ENCODE data around the gene WNT5A.

- no peak for TF ChIP-seq CTCF (conservative IDR thresholded peaks at IDR 0.05)
- no peak for TF ChIP-seq EZH2 (IDR thresholded peaks at IDR 0.05; ENCODE audit: low read depth)
Measured at GRCh38 chr3:55486101-55486856, 827 bp downstream of the WNT5A start.

All from PC-9 (cell line).